GM23248 (cell line): Measurements from ENCODE around the gene LAMA2. TPM values are rescaled to one million over a fixed set of nuclear protein-coding genes. Genes with fewer than 3 reads are reported as not detected.

Experiments used
- DNase-seq: peaks from one replicate; pipeline ENCODE4 v3.0.0-alpha.2; 2015
- H2AFZ ChIP-seq: fragments of 200-600 bp; sonication (generic); 2 replicates; pipeline ENCODE4 v1.6.1; 2016; ENCODE audit warnings: antibody characterized with exemption
- H3F3A ChIP-seq: fragments of 200-600 bp; sonication (generic); 2 replicates; pipeline ENCODE4 v1.6.1; 2016; ENCODE audit warnings: mild to moderate bottlenecking, antibody characterized with exemption, mixed run types; ENCODE audit not compliant: insufficient read depth
- H3K27ac ChIP-seq: fragments of 200-600 bp; sonication (generic); 2 replicates; pipeline ENCODE4 v1.5.1; 2016; ENCODE audit warnings: mild to moderate bottlenecking
- H3K27me3 ChIP-seq: fragments of 200-600 bp; sonication (generic); replicated peaks from 2 replicates; pipeline ENCODE4 v1.6.1; 2016; ENCODE audit warnings: mild to moderate bottlenecking; ENCODE audit not compliant: insufficient read depth
- H3K36me3 ChIP-seq: fragments of 200-600 bp; sonication (generic); 2 replicates; pipeline ENCODE4 v1.6.1; 2016; ENCODE audit warnings: low read depth, mild to moderate bottlenecking
- H3K4me1 ChIP-seq: fragments of 200-600 bp; sonication (generic); 2 replicates; pipeline ENCODE4 v1.6.1; 2016; ENCODE audit warnings: mild to moderate bottlenecking; ENCODE audit not compliant: insufficient read depth
- H3K4me2 ChIP-seq: fragments of 200-600 bp; sonication (generic); one replicate; pipeline ENCODE4 v1.6.1; 2016; ENCODE audit warnings: mild to moderate bottlenecking; ENCODE audit not compliant: unreplicated experiment
- H3K4me3 ChIP-seq: fragments of 200-600 bp; sonication (generic); 2 replicates; pipeline ENCODE4 v1.5.1; 2016; ENCODE audit warnings: mild to moderate bottlenecking
- H3K79me2 ChIP-seq: fragments of 200-600 bp; sonication (generic); 2 replicates; pipeline ENCODE4 v1.6.1; 2016; ENCODE audit warnings: mild to moderate bottlenecking; ENCODE audit not compliant: insufficient read depth
- H3K9ac ChIP-seq: fragments of 200-600 bp; sonication (generic); 2 replicates; pipeline ENCODE4 v1.6.1; 2016; ENCODE audit warnings: mild to moderate bottlenecking
- H3K9me2 ChIP-seq: fragments of 200-600 bp; sonication (generic); 2 replicates; pipeline ENCODE4 v1.6.1; 2016; ENCODE audit warnings: mixed run types, mild to moderate bottlenecking, moderate library complexity; ENCODE audit not compliant: insufficient read depth
- H3K9me3 ChIP-seq: fragments of 200-600 bp; sonication (generic); one replicate; pipeline ENCODE4 v1.6.1; 2017; ENCODE audit warnings: low read depth
- H4K20me1 ChIP-seq: fragments of 200-600 bp; sonication (generic); 2 replicates; pipeline ENCODE4 v1.6.0; 2016; ENCODE audit not compliant: insufficient read depth
- EZH2 ChIP-seq: fragments of 200-600 bp; sonication (generic); IDR thresholded peaks from 2 replicates; pipeline ENCODE4 v1.6.1; 2018; ENCODE audit warnings: antibody characterized with exemption, mild to moderate bottlenecking; ENCODE audit not compliant: insufficient read depth, poor library complexity, severe bottlenecking
- EZH2phosphoT487 ChIP-seq: fragments of 200-600 bp; sonication (generic); IDR thresholded peaks from 2 replicates; pipeline ENCODE4 v1.6.1; 2018; ENCODE audit warnings: antibody characterized with exemption, moderate library complexity, mild to moderate bottlenecking, low read depth; ENCODE audit not compliant: insufficient read depth
- WGBS, 2 experiments: methylation state at CpG; one replicate each; pipeline ENCODE4 v1.1.6; 2015 to 2017; ENCODE audit warnings: low lambda C conversion rate in 2 of 2, low coverage in 1 of 2; ENCODE audit errors: missing lambda C conversion rate in 2 of 2; 5-methylcytosine and 5-hydroxymethylcytosine counted together
- in situ Hi-C: fragments of 300-500 bp; cut with MboI; formaldehyde crosslinking; loops from 2 replicates; pipeline ENCODE4 v1.15.0; 2020
- polyA plus RNA-seq: library from polyadenylated mRNA; unstranded; fragments of >200 nt; fragmentation: Nextera tagmentation; extraction: Ambion mirVana; gene quantifications from 2 replicates; pipeline ENCODE4 v1.2.1, GENCODE V29; 2016
- total RNA-seq: library from RNA; depleted of rRNA; stranded (reverse); fragments of >200 nt; shearing (Covaris generic); gene quantifications from 2 replicates; pipeline ENCODE4 v1.2.3, GENCODE V29; 2014

The LAMA2 gene
- total and polyA plus RNA-seq, 2 experiments from 2014 or later = 8.3 to 31.1 TPM

DNA sequence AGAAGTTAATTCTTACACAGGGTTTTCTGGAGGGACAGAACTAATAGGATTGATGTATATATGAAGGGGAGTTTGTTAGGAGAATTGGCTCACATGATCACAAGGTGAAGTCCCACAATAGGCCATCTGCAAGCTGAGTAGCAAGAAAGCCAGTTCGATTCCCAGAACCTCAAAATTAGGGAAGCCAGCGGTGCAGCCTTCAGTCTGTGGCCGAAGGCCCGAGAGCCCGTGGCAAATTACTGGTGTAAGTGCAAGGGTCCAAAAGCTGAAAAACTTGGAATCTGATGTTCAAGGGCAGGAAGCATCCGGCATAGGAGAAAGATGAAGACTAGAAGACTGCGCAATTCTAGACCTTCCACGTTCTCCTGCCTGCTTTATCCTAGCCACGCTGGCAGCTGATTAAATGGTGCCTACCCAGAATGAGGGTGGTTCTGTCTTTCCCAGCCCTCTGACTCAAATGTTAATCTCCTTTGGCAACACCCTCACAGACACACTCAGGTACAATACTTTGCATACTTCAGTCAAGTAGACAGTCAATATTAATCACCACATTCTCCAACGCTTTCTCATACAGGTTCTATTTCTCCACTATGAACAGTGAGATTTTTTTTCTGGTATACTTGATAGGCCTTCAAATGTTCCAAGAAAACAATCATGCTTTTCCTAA is 357.0 kb downstream of the LAMA2 start:
- WGBS, 2 experiments = 98% methylated on average over 10 of the region's 10 CpGs
- in situ Hi-C loops = no loop called here
- H3F3A ChIP-seq = 0 out of 2 replicates have a peak, but pooled peaks cover 6% of the 10 kb centered on the region

DNA sequence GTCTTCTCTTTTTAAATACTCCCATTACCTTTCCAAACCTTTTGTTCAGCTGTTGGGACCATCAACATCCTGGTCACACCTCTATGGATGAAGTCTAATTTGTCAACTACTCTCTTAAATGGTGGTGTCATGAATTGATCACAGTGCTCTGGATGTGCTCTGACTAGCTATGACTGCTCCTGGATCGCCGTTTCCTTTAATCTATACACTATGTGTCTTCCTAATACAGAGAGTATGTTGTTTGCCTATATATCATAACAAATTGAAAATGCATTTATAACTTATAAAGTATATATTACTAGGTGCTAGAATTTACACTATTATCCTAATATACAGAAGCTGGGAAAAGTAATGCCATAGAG is 357.5 kb downstream of the LAMA2 start:
- Histone ChIP-seq H4K20me1 (no peaks in the 10 kb centered on the region), H2AFZ (no peak overlapping the region), H3K36me3 (no peaks in the 10 kb centered on the region), H3K27me3 (no peaks in the 10 kb centered on the region), H3K4me3 (no peak overlapping the region), H3K4me1 (peaks cover 5% of the 10 kb centered on the region; the same call in 1 of the 2 replicates), H3K9ac (no peak overlapping the region), H3K9me3 (no peaks in the 10 kb centered on the region), H3K4me2 (no peak overlapping the region), H3K79me2 (no peaks in the 10 kb centered on the region), H3F3A (0 out of 2 replicates have a peak, but pooled peaks cover 4% of the 10 kb centered on the region), H3K27ac (no peak overlapping the region), H3K9me2 (no peaks in the 10 kb centered on the region)
- in situ Hi-C loops = no loop called here
- no peak for DNase-seq
- no peak for TF ChIP-seq EZH2
- TF ChIP-seq EZH2phosphoT487 = no peak
- 95 to 98% methylated on average over 2 of the region's 2 CpGs for WGBS, 2 experiments

More for the DNA sequence above, 357.0 kb downstream of the LAMA2 start:
- Histone ChIP-seq H4K20me1 (no peaks in the 10 kb centered on the region), H3K9me2 (no peaks in the 10 kb centered on the region), H3K4me1 (peaks cover 5% of the 10 kb centered on the region; the same call in 1 of the 2 replicates), H3K4me2 (no peak overlapping the region), H3K9ac (no peak overlapping the region), H3K36me3 (no peaks in the 10 kb centered on the region), H3K4me3 (no peak overlapping the region), H3K9me3 (no peaks in the 10 kb centered on the region), H3K27ac (no peak overlapping the region), H2AFZ (no peak overlapping the region), H3K27me3 (no peaks in the 10 kb centered on the region), H3K79me2 (no peaks in the 10 kb centered on the region)
- no peak for DNase-seq
- TF ChIP-seq EZH2phosphoT487 (no peak), EZH2 (no peak)

DNA sequence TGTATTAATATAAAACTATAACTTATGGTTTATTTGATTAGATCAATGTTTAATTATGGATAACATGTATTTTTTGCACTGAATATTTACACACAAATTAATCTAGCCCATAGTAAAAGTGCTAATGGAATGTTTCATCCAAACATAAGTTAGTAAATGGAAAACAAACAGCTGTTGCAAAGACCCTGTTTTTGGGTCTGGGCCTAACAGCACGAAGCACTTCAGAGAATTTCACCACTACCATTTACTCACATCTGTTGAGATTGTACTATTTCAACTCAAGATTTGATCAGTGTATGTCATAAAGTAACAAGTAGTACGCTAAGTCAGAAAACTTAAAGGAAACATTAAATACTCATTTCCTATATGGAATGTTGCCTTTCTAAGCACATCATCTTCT is 359.6 kb downstream of the LAMA2 start:
- no peak overlapping the region for H3K27ac ChIP-seq
- H3K27me3 ChIP-seq = no peaks in the 10 kb centered on the region
- no peaks in the 10 kb centered on the region for H3F3A ChIP-seq
- no peaks in the 10 kb centered on the region for H3K79me2 ChIP-seq
- no peaks in the 10 kb centered on the region for H3K4me1 ChIP-seq
- H4K20me1 ChIP-seq = no peaks in the 10 kb centered on the region
- no peaks in the 10 kb centered on the region for H3K9me3 ChIP-seq
- WGBS, 2 experiments = 92 to 94% methylated on average over 2 of the region's 2 CpGs
- no peak overlapping the region for H3K4me2 ChIP-seq
- in situ Hi-C loops = no loop called here
- H3K9ac ChIP-seq = no peak overlapping the region
- TF ChIP-seq EZH2 = no peak
- no peak for TF ChIP-seq EZH2phosphoT487
- no peak for DNase-seq
- no peak overlapping the region for H2AFZ ChIP-seq
- H3K4me3 ChIP-seq = no peak overlapping the region
- H3K36me3 ChIP-seq = no peaks in the 10 kb centered on the region
- H3K9me2 ChIP-seq = no peaks in the 10 kb centered on the region

DNA sequence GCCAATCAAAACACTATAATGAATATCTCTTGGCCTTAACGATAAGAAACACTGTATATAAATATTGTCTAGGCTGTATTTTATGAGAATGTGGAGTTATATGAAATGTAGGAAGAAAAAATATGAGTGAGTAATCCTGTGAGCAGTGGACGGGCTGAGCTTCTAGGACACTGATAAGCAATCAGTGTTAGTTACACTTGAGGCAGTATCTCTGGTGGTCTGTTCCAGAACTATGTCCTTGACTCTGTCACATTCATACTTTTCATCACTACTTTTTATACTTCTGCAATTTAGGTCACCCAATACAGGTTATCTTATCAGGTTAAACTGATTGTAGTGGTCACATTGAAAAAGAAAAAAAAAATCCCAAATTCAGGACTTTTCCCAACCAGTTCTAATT is 360.4 kb downstream of the LAMA2 start:
- WGBS, 2 experiments = 96% methylated on average over 2 of the region's 2 CpGs

More for the DNA sequence above, 360.4 kb downstream of the LAMA2 start:
- Histone ChIP-seq H3K9ac (no peak overlapping the region), H3K4me3 (no peak overlapping the region), H4K20me1 (no peaks in the 10 kb centered on the region), H3K4me2 (no peak overlapping the region), H2AFZ (no peak overlapping the region), H3K4me1 (no peaks in the 10 kb centered on the region), H3K27me3 (no peaks in the 10 kb centered on the region), H3K36me3 (no peaks in the 10 kb centered on the region), H3K79me2 (no peaks in the 10 kb centered on the region), H3K9me2 (no peaks in the 10 kb centered on the region), H3K27ac (no peak overlapping the region), H3F3A (no peaks in the 10 kb centered on the region), H3K9me3 (no peaks in the 10 kb centered on the region)
- no peak for TF ChIP-seq EZH2
- no peak for TF ChIP-seq EZH2phosphoT487
- in situ Hi-C loops = no loop called here
- no peak for DNase-seq
